Spleen (tissue), 3 donors: ENCODE results near the gene PRKCA.

Source experiments
- POLR2A ChIP-seq, 3 donors: fragments of 450-650 bp; IDR thresholded peaks; one replicate each; pipeline ENCODE4 v1.5.1; 2017; ENCODE audit warnings: antibody characterized with exemption in 3 of 3, mild to moderate bottlenecking in 1 of 3
- POLR2AphosphoS5 ChIP-seq, 3 donors: sonication (generic); formaldehyde crosslinking; IDR thresholded peaks; one replicate each; pipeline ENCODE4 v1.5.1; 2017; ENCODE audit warnings: antibody characterized with exemption in 3 of 3

- no peak for TF ChIP-seq POLR2A (IDR thresholded peaks at IDR 0.05)
- TF ChIP-seq POLR2AphosphoS5 (IDR thresholded peaks at IDR 0.05) = no peak
Observed at GRCh38 chr17:66569572-66569971, 267.2 kb downstream of the PRKCA start.
